Measurements from ENCODE around the gene ERC2. TPM values are rescaled to one million over a fixed set of nuclear protein-coding genes. Genes with fewer than 3 reads are reported as not detected.

Gene ERC2
- total RNA-seq, 2 experiments from 2014 or later: not detected

GRCh38 chr3:55609230-55609827 lies 858.9 kb downstream of the ERC2 start:
- ChIA-PET CTCF (ENCODE audit: unreplicated experiment) (no interaction called here), POLR2A (no interaction called here)
- Histone ChIP-seq H3K36me3 (ENCODE audit: insufficient read depth, low read length) (no peaks in the 10 kb centered on the region), H3K79me2 (ENCODE audit: insufficient read depth, low read depth, low read length) (no peaks in the 10 kb centered on the region), H3K4me3 (ENCODE audit: low read depth, low read length, poor library complexity, severe bottlenecking) (no peak overlapping the region), H3K9me3 (ENCODE audit: low read length) (no peaks in the 10 kb centered on the region), H3K4me1 (ENCODE audit: insufficient read depth, low read length, poor library complexity, severe bottlenecking) (peaks cover 15% of the 10 kb centered on the region), H2AFZ (ENCODE audit: low read length) (no peak overlapping the region), H3K4me2 (ENCODE audit: low read length) (no peak overlapping the region), H3K27ac (ENCODE audit: low read depth, low read length, poor library complexity, severe bottlenecking) (no peak overlapping the region), H4K20me1 (ENCODE audit: insufficient read depth, low read length) (no peaks in the 10 kb centered on the region), H3K9me2 (ENCODE audit: insufficient read depth, low read length) (no peaks in the 10 kb centered on the region)
- intact Hi-C loops (cut with micrococcal nuclease; ENCODE audit: unreplicated experiment): no loop called here
- BruUV-seq (replicated peaks): no TSS peak
- no peak for TF ChIP-seq EZH2phosphoT487 (IDR thresholded peaks at IDR 0.05; ENCODE audit: borderline replicate concordance, low read depth, low read length)
- TF ChIP-seq CTCF (conservative IDR thresholded peaks at IDR 0.05; ENCODE audit: low read length): peak; percentile 62
- DNase-seq (ENCODE audit: low spot score): peak; percentile 17

- BruUV-seq (replicated peaks): no TSS peak
- TF ChIP-seq EZH2phosphoT487 (IDR thresholded peaks at IDR 0.05; ENCODE audit: borderline replicate concordance, low read depth, low read length): no peak
- Histone ChIP-seq H3K9me3 (ENCODE audit: low read length) (no peaks in the 10 kb centered on the region), H3K36me3 (ENCODE audit: insufficient read depth, low read length) (no peaks in the 10 kb centered on the region), H3K27ac (ENCODE audit: low read depth, low read length, poor library complexity, severe bottlenecking) (no peak overlapping the region), H2AFZ (ENCODE audit: low read length) (peak overlapping the region; percentile 21; the same call in 1 of the 2 replicates), H3K4me2 (ENCODE audit: low read length) (no peak overlapping the region), H4K20me1 (ENCODE audit: insufficient read depth, low read length) (no peaks in the 10 kb centered on the region), H3K4me3 (ENCODE audit: low read depth, low read length, poor library complexity, severe bottlenecking) (no peak overlapping the region), H3K4me1 (ENCODE audit: insufficient read depth, low read length, poor library complexity, severe bottlenecking) (peaks cover 22% of the 10 kb centered on the region), H3K79me2 (ENCODE audit: insufficient read depth, low read depth, low read length) (no peaks in the 10 kb centered on the region), H3K9me2 (ENCODE audit: insufficient read depth, low read length) (no peaks in the 10 kb centered on the region)
- DNase-seq (ENCODE audit: low spot score): no peak
- POLR2A ChIA-PET: no interaction called here
- CTCF ChIA-PET (ENCODE audit: unreplicated experiment): no interaction called here
- intact Hi-C loops (cut with micrococcal nuclease; ENCODE audit: unreplicated experiment): no loop called here
These were observed 859.8 kb downstream of the ERC2 start for GRCh38 chr3:55608301-55608937.

DNA sequence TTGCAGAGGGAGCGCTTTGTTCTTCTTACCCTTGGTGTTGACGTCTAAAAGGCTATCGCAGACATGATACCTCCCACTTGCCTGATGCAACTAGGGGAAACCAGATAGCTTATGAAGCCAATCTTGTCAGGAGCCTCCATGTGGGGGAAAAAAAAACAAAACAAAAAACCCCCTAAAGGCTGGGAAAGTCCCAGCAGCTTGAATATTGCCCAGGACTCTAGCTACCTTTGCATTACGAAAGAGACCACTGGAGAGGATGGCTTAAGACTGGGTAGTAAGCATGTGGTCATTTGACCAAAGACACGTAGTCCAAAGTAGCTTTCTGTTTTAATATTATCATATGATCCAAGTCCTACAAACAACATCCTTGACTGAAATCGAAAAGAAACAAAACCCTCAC lies 860.4 kb downstream of the ERC2 start:
- no peak for TF ChIP-seq EZH2phosphoT487 (IDR thresholded peaks at IDR 0.05; ENCODE audit: borderline replicate concordance, low read depth, low read length)
- no peak for TF ChIP-seq CTCF (conservative IDR thresholded peaks at IDR 0.05; ENCODE audit: low read length)
- Histone ChIP-seq H3K4me2 (ENCODE audit: low read length) (no peak overlapping the region), H3K79me2 (ENCODE audit: insufficient read depth, low read depth, low read length) (no peaks in the 10 kb centered on the region), H3K27ac (ENCODE audit: low read depth, low read length, poor library complexity, severe bottlenecking) (no peak overlapping the region), H3K4me1 (ENCODE audit: insufficient read depth, low read length, poor library complexity, severe bottlenecking) (peaks cover 22% of the 10 kb centered on the region), H3K9me3 (ENCODE audit: low read length) (no peaks in the 10 kb centered on the region), H3K36me3 (ENCODE audit: insufficient read depth, low read length) (no peaks in the 10 kb centered on the region), H4K20me1 (ENCODE audit: insufficient read depth, low read length) (no peaks in the 10 kb centered on the region), H3K9me2 (ENCODE audit: insufficient read depth, low read length) (no peaks in the 10 kb centered on the region), H2AFZ (ENCODE audit: low read length) (peak overlapping the region; percentile 21; the same call in 1 of the 2 replicates), H3K4me3 (ENCODE audit: low read depth, low read length, poor library complexity, severe bottlenecking) (no peak overlapping the region)
- no peak for DNase-seq (ENCODE audit: low spot score)
- no TSS peak for BruUV-seq (replicated peaks)
- ChIA-PET CTCF (ENCODE audit: unreplicated experiment) (no interaction called here), POLR2A (no interaction called here)
- intact Hi-C loops (cut with micrococcal nuclease; ENCODE audit: unreplicated experiment): no loop called here

All from OCI-LY7 (cell line).